WTC11 (cell line): ENCODE results near the gene REEP1. TPM values are rescaled to one million over a fixed set of nuclear protein-coding genes. Genes with fewer than 3 reads are reported as not detected.
A peak's percentile ranks its signal among the peaks of the same experiment; 100 is the strongest.
"Not testable (repeated sequence)": the region's sequence is repeated elsewhere in the genome, so short reads cannot be mapped to it uniquely, and the experiment has no call there.

ENCODE experiments used
- ATAC-seq: fragments of 200-7000 bp; cut with Tn5 transposase; 2 replicates; pipeline ENCODE4 v1.10.0; 2021; ENCODE audit warnings: mild to moderate bottlenecking, moderate library complexity
- CTCF ChIA-PET: fragments of 300-600 bp; sonication (Branson Sonifier 250); formaldehyde crosslinking; loops from one replicate; lab custom pipeline; 2021; ENCODE audit warnings: antibody characterized with exemption; lab: Charles Lee
- POLR2A ChIA-PET: fragments of 350-600 bp; sonication (Branson Sonifier 250); formaldehyde crosslinking; loops from one replicate; lab custom pipeline; 2021; ENCODE audit warnings: antibody characterized with exemption; lab: Charles Lee
- DNase-seq: peaks from one replicate; pipeline ENCODE4 v3.0.0; 2021; ENCODE audit warnings: low spot score
- H3K27ac Mint-ChIP-seq: 2 replicates; pipeline ENCODE4 v1.8.0; 2021; ENCODE audit warnings: mixed read lengths
- H3K27me3 Mint-ChIP-seq: 2 replicates; pipeline ENCODE4 v1.8.0; 2021; ENCODE audit warnings: low read depth, mild to moderate bottlenecking, moderate library complexity, mixed read lengths
- H3K36me3 Mint-ChIP-seq: 2 replicates; pipeline ENCODE4 v1.8.0; 2021; ENCODE audit warnings: mixed read lengths
- H3K4me1 Mint-ChIP-seq: 2 replicates; pipeline ENCODE4 v1.8.0; 2022; ENCODE audit warnings: mixed read lengths
- H3K4me3 Mint-ChIP-seq: 2 replicates; pipeline ENCODE4 v1.8.0; 2021; ENCODE audit warnings: mild to moderate bottlenecking, moderate library complexity, mixed read lengths
- H3K9me3 Mint-ChIP-seq: 2 replicates; pipeline ENCODE4 v1.8.0; 2021; ENCODE audit warnings: mixed read lengths
- ATF3 ChIP-seq: sonication (generic); formaldehyde crosslinking; conservative IDR thresholded peaks from 2 replicates; pipeline ENCODE4 v1.8.1; 2022; ENCODE audit warnings: mild to moderate bottlenecking, missing genetic modification reagents
- E2F4 ChIP-seq: sonication (generic); formaldehyde crosslinking; IDR thresholded peaks from 2 replicates; pipeline ENCODE4 v1.8.1; 2022; ENCODE audit warnings: low read depth, mild to moderate bottlenecking, moderate library complexity, missing genetic modification reagents, borderline replicate concordance
- FOXK1 ChIP-seq: sonication (generic); formaldehyde crosslinking; IDR thresholded peaks from 2 replicates; pipeline ENCODE4 v1.8.0; 2022; ENCODE audit warnings: mild to moderate bottlenecking, moderate library complexity, missing genetic modification reagents
- HMGA2 ChIP-seq: fragments of 250-450 bp; sonication (Bioruptor Pico); IDR thresholded peaks from 2 replicates; pipeline ENCODE4 v1.4.0; 2021; ENCODE audit warnings: mild to moderate bottlenecking, moderate library complexity
- MLX ChIP-seq: sonication (generic); formaldehyde crosslinking; IDR thresholded peaks from 2 replicates; pipeline ENCODE4 v1.8.1; 2023; ENCODE audit warnings: mild to moderate bottlenecking, missing genetic modification reagents, moderate library complexity
- NFE2L1 ChIP-seq: sonication (generic); formaldehyde crosslinking; IDR thresholded peaks from 2 replicates; pipeline ENCODE4 v1.8.1; 2023; ENCODE audit warnings: missing genetic modification reagents
- NR1H2 ChIP-seq: sonication (generic); formaldehyde crosslinking; IDR thresholded peaks from 2 replicates; pipeline ENCODE4 v1.9.0; 2021; ENCODE audit warnings: mild to moderate bottlenecking, moderate library complexity, missing genetic modification reagents
- NR2C2 ChIP-seq: sonication (generic); formaldehyde crosslinking; IDR thresholded peaks from 2 replicates; pipeline ENCODE4 v1.8.0; 2022; ENCODE audit warnings: mild to moderate bottlenecking, missing genetic modification reagents
- PRRX2 ChIP-seq: fragments of 250-450 bp; sonication (Bioruptor Pico); IDR thresholded peaks from 2 replicates; pipeline ENCODE4 v1.8.0; 2021; ENCODE audit warnings: mild to moderate bottlenecking
- SP1 ChIP-seq: sonication (generic); formaldehyde crosslinking; conservative IDR thresholded peaks from 2 replicates; pipeline ENCODE4 v1.8.1; 2022; ENCODE audit warnings: missing genetic modification reagents
- TEAD4 ChIP-seq: sonication (generic); formaldehyde crosslinking; IDR thresholded peaks from 2 replicates; pipeline ENCODE4 v1.8.0; 2022; ENCODE audit warnings: mild to moderate bottlenecking, missing genetic modification reagents
- TP53 ChIP-seq: sonication (generic); formaldehyde crosslinking; IDR thresholded peaks from 2 replicates; pipeline ENCODE4 v1.8.1; 2023; ENCODE audit warnings: mild to moderate bottlenecking, missing genetic modification reagents
- ZBTB21 ChIP-seq: sonication (generic); formaldehyde crosslinking; IDR thresholded peaks from 2 replicates; pipeline ENCODE4 v1.8.1; 2023; ENCODE audit warnings: mild to moderate bottlenecking, missing genetic modification reagents, borderline replicate concordance
- ZMAT4 ChIP-seq: fragments of 250-450 bp; sonication (Bioruptor Pico); IDR thresholded peaks from 2 replicates; pipeline ENCODE4 v1.9.0; 2021; ENCODE audit warnings: mild to moderate bottlenecking
- ZNF219 ChIP-seq: sonication (generic); formaldehyde crosslinking; IDR thresholded peaks from 2 replicates; pipeline ENCODE4 v1.8.0; 2023; ENCODE audit warnings: missing genetic modification reagents, mild to moderate bottlenecking, borderline replicate concordance
- ZNF232 ChIP-seq: sonication (generic); formaldehyde crosslinking; IDR thresholded peaks from 2 replicates; pipeline ENCODE4 v1.8.0; 2022; ENCODE audit warnings: mild to moderate bottlenecking, missing genetic modification reagents
- ZNF263 ChIP-seq: sonication (generic); formaldehyde crosslinking; IDR thresholded peaks from 2 replicates; pipeline ENCODE4 v1.8.1; 2022; ENCODE audit warnings: low read depth, mild to moderate bottlenecking, moderate library complexity, missing genetic modification reagents
- ZNF281 ChIP-seq: sonication (generic); formaldehyde crosslinking; IDR thresholded peaks from 2 replicates; pipeline ENCODE4 v1.8.0; 2023; ENCODE audit warnings: mild to moderate bottlenecking, missing genetic modification reagents
- ZNF396 ChIP-seq: fragments of 250-450 bp; sonication (Bioruptor Pico); IDR thresholded peaks from 2 replicates; pipeline ENCODE4 v1.8.0; 2021; ENCODE audit warnings: mild to moderate bottlenecking, moderate library complexity, borderline replicate concordance
- ZNF423 ChIP-seq: fragments of 250-450 bp; sonication (Bioruptor Pico); IDR thresholded peaks from 2 replicates; pipeline ENCODE4 v2.1.2; 2022; ENCODE audit warnings: mild to moderate bottlenecking, moderate library complexity
- ZSCAN18 ChIP-seq: fragments of 250-450 bp; sonication (Bioruptor Pico); IDR thresholded peaks from 2 replicates; pipeline ENCODE4 v2.1.2; 2022; ENCODE audit warnings: mild to moderate bottlenecking, moderate library complexity
- total RNA-seq: library from RNA; stranded (reverse); gene quantifications from 3 replicates; pipeline ENCODE4 v1.2.3, GENCODE V29; 2021

REEP1 gene
- total RNA-seq, 1 experiment from 2014 or later: 1.9 TPM

GRCh38 chr2:86249176-86249575 lies 88.2 kb downstream of the REEP1 start:
- POLR2A ChIA-PET: no interaction called here
- no peak overlapping the region for H3K4me3 Mint-ChIP-seq
- no peak overlapping the region for H3K27ac Mint-ChIP-seq
- peaks cover 18% of the 10 kb centered on the region for H3K4me1 Mint-ChIP-seq
- DNase-seq (no peak), ATAC-seq (peak; percentile 41)
- H3K27me3 Mint-ChIP-seq: no peaks in the 10 kb centered on the region
- H3K36me3 Mint-ChIP-seq: no peaks in the 10 kb centered on the region
- TF ChIP-seq ZSCAN18 (no peak), ZNF423 (no peak), FOXK1 (CRISPR knock-in tag) (no peak), ZBTB21 (CRISPR knock-in tag) (no peak), ATF3 (CRISPR knock-in tag) (no peak), SP1 (CRISPR knock-in tag) (no peak), ZNF396 (CRISPR knock-in tag) (no peak), NFE2L1 (CRISPR knock-in tag) (no peak), ZNF232 (CRISPR knock-in tag) (no peak), HMGA2 (CRISPR knock-in tag) (no peak), ZNF263 (CRISPR knock-in tag) (no peak), PRRX2 (CRISPR knock-in tag) (no peak), TP53 (CRISPR knock-in tag) (no peak), ZNF281 (no peak)
- no peaks in the 10 kb centered on the region for H3K9me3 Mint-ChIP-seq
- CTCF ChIA-PET: no interaction called here

- H3K4me1 Mint-ChIP-seq, H3K9me3 Mint-ChIP-seq, DNase-seq, CTCF ChIA-PET, H3K4me3 Mint-ChIP-seq, POLR2A ChIA-PET, H3K27me3 Mint-ChIP-seq, H3K27ac Mint-ChIP-seq, H3K36me3 Mint-ChIP-seq, ATAC-seq: not testable (repeated sequence)
These were observed 92.2 kb downstream of the REEP1 start for GRCh38 chr2:86245222-86245621.

- ATAC-seq, H3K27ac Mint-ChIP-seq, CTCF ChIA-PET, H3K9me3 Mint-ChIP-seq, H3K4me1 Mint-ChIP-seq, H3K4me3 Mint-ChIP-seq, DNase-seq, H3K36me3 Mint-ChIP-seq, H3K27me3 Mint-ChIP-seq: not testable (repeated sequence)
- POLR2A ChIA-PET: interaction anchor here (0.6 kb wide), 1 partner anchor 124 kb away, joined by 5 read pairs; no protein-coding TSS in a partner anchor
These were observed 92.6 kb downstream of the REEP1 start for GRCh38 chr2:86244781-86245180.

GRCh38 chr2:86243950-86244733 lies 93.3 kb downstream of the REEP1 start:
- CTCF ChIA-PET: interaction anchor here (1.0 kb wide), 2 partner anchors 23 to 28 kb away, joined by 3 read pairs; no protein-coding TSS in a partner anchor
- no peak overlapping the region for H3K27ac Mint-ChIP-seq
- H3K36me3 Mint-ChIP-seq: no peaks in the 10 kb centered on the region
- ATAC-seq (no peak; the same call in 1 of the 2 replicates), DNase-seq (no peak)
- peaks cover 5% of the 10 kb centered on the region for H3K4me1 Mint-ChIP-seq
- POLR2A ChIA-PET: interaction anchor here (0.6 kb wide), 1 partner anchor 124 kb away, joined by 5 read pairs; no protein-coding TSS in a partner anchor
- no peaks in the 10 kb centered on the region for H3K9me3 Mint-ChIP-seq
- H3K27me3 Mint-ChIP-seq: peaks cover 6% of the 10 kb centered on the region; the same call in 1 of the 2 replicates
- no peak overlapping the region for H3K4me3 Mint-ChIP-seq
- no peak for TF ChIP-seq ZNF396 (CRISPR knock-in tag)
- TF ChIP-seq HMGA2 (CRISPR knock-in tag): no peak
- no peak for TF ChIP-seq ZNF219 (CRISPR knock-in tag)
- no peak for TF ChIP-seq ZMAT4 (CRISPR knock-in tag)
- no peak for TF ChIP-seq NR1H2 (CRISPR knock-in tag)
- TF ChIP-seq TEAD4 (CRISPR knock-in tag): no peak
- TF ChIP-seq E2F4 (CRISPR knock-in tag): no peak
- TF ChIP-seq ZNF263 (CRISPR knock-in tag): no peak
- TF ChIP-seq MLX: no peak
- no peak for TF ChIP-seq NR2C2 (CRISPR knock-in tag)
